ENCODE measurements around the gene STK39.
"Not testable (repeated sequence)": the region's sequence is repeated elsewhere in the genome, so short reads cannot be mapped to it uniquely, and the experiment has no call there.

Gene STK39

GRCh38 chr2:168130346-168130745, 117.0 kb downstream of the STK39 start:
- no peak for DNase-seq

GRCh38 chr2:168127371-168127770, 120.0 kb downstream of the STK39 start:
- DNase-seq: no peak

DNA sequence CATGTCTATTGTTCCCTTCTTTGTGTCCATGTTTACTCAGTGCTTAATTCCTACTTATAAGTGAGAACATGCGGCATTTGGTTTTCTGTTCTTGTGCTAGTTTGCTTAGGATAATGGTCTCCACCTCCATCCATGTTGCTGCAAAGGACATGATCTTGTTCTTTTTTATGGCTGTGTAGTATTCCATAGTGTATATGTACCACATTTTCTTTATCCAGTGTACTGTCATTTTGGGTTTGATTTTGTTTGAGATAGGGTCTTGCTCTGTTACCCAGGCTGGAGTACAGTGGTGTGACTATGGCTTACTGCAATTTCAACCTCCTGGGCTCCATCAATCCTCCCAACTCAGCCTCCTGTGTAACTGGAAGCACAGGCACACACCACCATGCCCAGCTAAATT, 125.2 kb downstream of the STK39 start:
- DNase-seq: not testable (repeated sequence)

- no peak for DNase-seq
These were observed 126.7 kb downstream of the STK39 start for GRCh38 chr2:168120730-168121129.

- no peak for DNase-seq
These were observed 127.1 kb downstream of the STK39 start for GRCh38 chr2:168120310-168120709.

DNA sequence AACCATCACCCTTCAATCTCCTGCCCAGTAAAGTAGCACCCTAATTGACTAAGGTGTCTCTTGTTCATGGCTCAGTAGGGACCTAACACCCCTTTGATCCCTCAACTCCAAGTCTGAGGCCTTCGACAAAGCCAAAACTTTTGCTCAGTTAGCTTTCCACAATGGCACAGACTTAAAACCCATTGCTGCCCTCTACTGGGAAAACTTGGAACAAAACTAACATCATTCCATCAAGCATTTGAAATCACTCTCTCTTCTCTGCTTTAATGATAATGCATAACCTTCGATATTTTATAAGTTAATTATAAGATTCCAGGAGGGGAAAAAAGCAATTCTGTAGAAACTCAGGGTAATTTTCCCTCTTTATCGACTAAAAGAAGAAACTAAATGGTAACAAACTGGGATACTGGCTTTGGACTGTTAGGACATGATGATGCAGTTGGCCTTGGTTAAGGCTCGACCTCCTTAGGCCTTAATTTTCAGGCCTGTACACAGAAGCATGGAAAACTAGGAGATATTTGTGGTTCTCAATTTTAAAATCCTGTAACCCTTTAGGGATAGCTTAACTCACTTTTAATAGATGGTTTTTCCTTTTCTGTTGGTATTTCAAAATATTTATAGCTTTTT, 127.8 kb downstream of the STK39 start:
- DNase-seq: peak; percentile 79

- DNase-seq: peak; percentile 86
These were observed 128.5 kb downstream of the STK39 start for GRCh38 chr2:168118733-168119514.

DNA sequence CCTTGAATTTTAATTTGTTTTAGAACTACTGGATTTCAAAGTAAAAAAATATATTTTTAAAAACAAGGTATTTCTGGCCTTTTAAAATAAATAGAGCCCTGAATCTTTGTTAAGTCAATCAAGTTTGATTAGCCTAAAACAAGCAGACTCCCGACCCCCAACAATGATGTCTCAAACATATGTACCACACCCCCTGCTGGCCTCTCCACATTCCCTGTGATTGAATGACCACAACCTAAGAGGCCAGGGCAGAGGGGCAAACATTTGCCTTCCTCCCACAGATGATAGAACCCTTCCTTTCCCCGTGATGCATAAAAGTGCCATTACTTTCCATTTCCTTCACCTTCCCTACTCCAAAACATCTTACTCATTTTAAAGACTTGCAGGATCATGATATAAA, 130.9 kb downstream of the STK39 start:
- no peak for DNase-seq

DNA sequence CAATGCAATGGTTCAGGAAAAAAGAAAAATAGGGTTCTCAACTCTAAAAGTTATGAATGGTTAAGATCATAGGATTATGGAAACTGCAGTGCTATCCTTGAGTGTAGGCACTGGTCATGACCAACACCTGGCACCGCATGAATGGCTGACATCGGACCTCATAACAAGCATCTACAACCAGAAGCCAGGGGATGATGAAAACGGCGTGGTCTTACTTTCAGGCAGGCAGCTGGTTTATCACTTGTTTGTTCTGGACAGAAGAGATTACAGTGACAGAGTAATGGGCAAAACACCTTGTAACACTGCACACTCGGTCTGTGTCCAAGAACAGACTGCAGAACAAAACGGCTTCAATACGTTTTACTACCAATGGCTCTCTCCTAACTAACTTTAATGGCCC, 132.8 kb downstream of the STK39 start:
- no peak for DNase-seq

DNA sequence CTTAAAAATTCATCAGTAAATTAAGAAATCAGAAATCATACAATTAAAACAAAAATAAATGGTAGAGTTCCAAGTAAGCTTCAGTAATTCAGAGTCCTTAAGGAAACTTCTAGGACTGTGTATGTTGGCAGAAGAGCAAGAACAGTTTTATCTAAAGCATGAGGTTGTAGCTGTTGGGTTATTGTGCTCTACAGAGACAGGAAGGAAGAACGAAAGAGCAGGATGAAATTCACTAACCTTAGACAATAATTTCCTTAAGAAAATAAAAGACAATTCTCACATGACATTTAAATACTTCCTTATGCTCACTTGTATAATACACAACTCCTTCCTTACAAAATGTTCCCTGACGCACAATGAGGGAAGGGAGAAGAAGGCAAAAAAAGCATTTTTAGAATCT, 133.4 kb downstream of the STK39 start:
- no peak for DNase-seq

- no peak for DNase-seq
These were observed 140.1 kb downstream of the STK39 start for GRCh38 chr2:168107322-168107721.

DNA sequence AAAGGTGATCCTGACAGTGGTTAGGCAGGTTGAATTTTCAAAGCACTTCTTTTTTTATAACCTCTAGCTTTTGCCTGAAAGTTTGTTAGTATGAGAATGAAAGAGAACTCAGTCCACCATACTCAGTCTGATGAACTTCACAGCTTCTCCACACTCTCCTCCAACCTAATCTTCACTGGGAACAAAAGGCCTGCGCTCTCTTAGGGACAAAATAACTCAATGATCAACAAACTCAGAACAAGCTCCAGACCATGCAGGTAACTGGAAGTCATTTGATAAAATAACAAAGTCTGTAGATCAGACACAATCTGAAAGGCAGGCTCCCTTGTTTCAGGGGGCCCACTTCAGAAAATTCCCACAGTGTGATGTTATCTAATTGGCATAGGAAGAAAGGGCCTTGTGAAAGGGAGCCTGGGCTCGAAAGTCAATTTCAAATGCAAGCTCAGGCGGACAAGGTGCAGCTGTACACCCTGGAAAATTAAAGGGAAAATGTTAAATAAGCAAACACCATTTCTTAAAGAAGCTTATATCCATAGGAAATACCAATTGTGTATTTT, 142.2 kb downstream of the STK39 start:
- no peak for DNase-seq

- DNase-seq: no peak
These were observed 150.0 kb downstream of the STK39 start for GRCh38 chr2:168097431-168097830.

- no peak for DNase-seq
These were observed 151.2 kb downstream of the STK39 start for GRCh38 chr2:168096158-168096557.

- DNase-seq: no peak
These were observed 155.4 kb downstream of the STK39 start for GRCh38 chr2:168091986-168092385.

GRCh38 chr2:168090366-168091135, 156.8 kb downstream of the STK39 start:
- DNase-seq: no peak

DNA sequence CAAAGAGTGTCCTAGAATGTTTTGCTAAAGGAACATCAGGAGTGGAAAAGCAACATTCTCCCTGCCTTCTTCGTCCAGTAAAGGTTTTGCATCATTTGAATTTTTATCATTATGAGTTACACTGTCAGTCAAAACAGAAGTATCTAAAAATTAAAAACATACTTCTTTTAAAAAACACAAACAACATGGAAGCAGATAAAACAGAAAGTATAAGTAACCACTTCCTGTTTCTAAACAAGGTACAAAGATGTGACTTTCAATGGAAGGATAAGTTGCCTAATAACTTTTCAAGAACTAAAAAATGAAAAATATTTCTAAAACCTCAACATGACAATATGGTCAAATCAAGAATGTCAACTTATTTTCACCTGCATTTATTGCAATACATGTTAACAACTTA, 158.2 kb downstream of the STK39 start:
- DNase-seq: no peak

DNA sequence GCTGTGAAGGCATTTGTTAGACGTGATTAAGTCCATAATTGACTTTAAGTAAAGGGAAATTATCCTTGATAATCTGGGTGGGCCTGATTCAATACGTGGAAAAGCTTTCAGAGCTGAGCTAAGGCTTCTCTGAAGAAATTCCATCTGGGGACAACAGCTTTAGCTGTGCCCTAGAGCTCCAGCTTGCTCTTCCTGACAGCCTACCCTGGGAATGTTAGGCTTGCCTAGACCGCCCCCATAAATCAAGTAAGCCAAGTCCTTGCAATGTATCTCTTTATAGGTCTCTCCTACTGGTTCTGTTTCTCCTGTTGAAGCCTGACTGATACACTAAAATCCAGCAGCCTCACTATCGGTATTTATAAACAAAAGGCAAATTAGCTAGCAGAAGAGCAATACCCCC, 160.0 kb downstream of the STK39 start:
- DNase-seq: no peak

- DNase-seq: peak; percentile 68
These were observed 160.5 kb downstream of the STK39 start for GRCh38 chr2:168086851-168087250.

- DNase-seq: no peak
These were observed 161.5 kb downstream of the STK39 start for GRCh38 chr2:168085801-168086361.

GRCh38 chr2:168084288-168084687, 163.1 kb downstream of the STK39 start:
- no peak for DNase-seq

GRCh38 chr2:168081452-168081851, 165.9 kb downstream of the STK39 start:
- DNase-seq: not testable (repeated sequence)

GRCh38 chr2:168079236-168079635, 168.2 kb downstream of the STK39 start:
- no peak for DNase-seq
